HL-60 (cell line): Measurements from ENCODE around the gene CLDN11.

Experiments used
- CTCF ChIP-seq: IDR thresholded peaks from one replicate; pipeline ENCODE4 v1.5.1; 2011; ENCODE audit warnings: low read length, control low read depth, inconsistent platforms; ENCODE audit not compliant: insufficient read depth
- GABPA ChIP-seq: IDR thresholded peaks from 2 replicates; pipeline ENCODE4 v1.6.1; 2012; ENCODE audit warnings: low read depth
- POLR2AphosphoS5 ChIP-seq: IDR thresholded peaks from 2 replicates; pipeline ENCODE4 v1.6.1; 2012; ENCODE audit warnings: low read depth

DNA sequence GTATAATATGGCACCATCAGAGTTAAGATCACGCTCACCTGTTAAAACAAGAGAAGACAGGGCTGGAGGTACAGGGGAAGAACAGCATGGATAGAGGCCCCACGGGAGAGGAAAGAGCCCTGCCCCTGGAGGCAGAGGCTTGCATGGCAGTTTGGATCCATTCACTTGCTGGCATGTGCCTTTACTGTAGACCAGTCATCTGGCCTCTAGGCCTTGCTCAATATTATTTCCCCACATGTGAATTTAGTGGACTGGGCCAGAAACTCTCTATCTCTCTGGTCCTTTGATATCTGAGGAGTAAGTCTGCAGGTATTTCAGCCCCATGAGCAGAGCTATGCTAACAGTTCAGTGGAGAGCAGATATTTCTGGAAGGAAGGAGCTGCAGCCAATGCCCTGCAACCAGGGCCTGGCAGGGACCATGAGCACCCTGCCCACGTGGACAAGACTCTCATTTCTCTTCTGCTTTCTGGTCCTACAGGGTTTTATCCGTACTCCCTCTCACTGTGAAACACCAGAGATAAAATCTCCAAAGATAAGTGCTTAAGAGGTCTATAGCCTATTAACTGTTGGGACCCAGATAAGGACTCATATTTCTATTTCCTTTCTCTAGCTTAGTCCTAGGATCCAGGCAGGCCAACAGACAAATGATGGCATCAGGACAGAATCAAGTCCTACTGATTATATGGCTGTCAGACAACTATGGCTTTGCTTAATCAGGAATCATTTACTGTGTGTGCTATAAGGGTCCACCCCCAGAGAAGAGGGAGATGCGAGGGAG, 65.0 kb downstream of the CLDN11 start:
- TF ChIP-seq CTCF, result no peak
- TF ChIP-seq POLR2AphosphoS5, result no peak
- no peak for TF ChIP-seq GABPA
